Nephron (organoid): ENCODE results near the gene SPATS2.
"Not testable (repeated sequence)": the region's sequence is repeated elsewhere in the genome, so short reads cannot be mapped to it uniquely, and the experiment has no call there.

Experiments used
- H3K27ac Mint-ChIP-seq, 3 experiments: 2 replicates each; pipeline ENCODE4 v1.8.0; 2020; ENCODE audit warnings: mixed read lengths in 3 of 3, mild to moderate bottlenecking in 2 of 3, moderate library complexity in 1 of 3
- H3K27me3 Mint-ChIP-seq: 2 replicates; pipeline ENCODE4 v1.8.0; 2021; ENCODE audit warnings: low read depth, mild to moderate bottlenecking, moderate library complexity, mixed read lengths
- H3K36me3 Mint-ChIP-seq: 2 replicates; pipeline ENCODE4 v1.8.0; 2020; ENCODE audit warnings: low read depth, mixed read lengths
- H3K4me1 Mint-ChIP-seq: 2 replicates; pipeline ENCODE4 v1.8.0; 2020; ENCODE audit warnings: mixed read lengths
- H3K4me3 Mint-ChIP-seq, 3 experiments: 2 replicates each; pipeline ENCODE4 v1.8.0; 2020; ENCODE audit warnings: mild to moderate bottlenecking in 3 of 3, mixed read lengths in 3 of 3, moderate library complexity in 2 of 3
- H3K9me3 Mint-ChIP-seq: 2 replicates; pipeline ENCODE4 v1.8.0; 2020; ENCODE audit warnings: mixed read lengths
- CTCF ChIP-seq, 3 experiments: fragments of 200-600 bp; sonication (generic); IDR thresholded peaks; one replicate each; pipeline ENCODE4 v1.5.0; 2021; ENCODE audit warnings: antibody characterized with exemption in 3 of 3; ENCODE audit not compliant: unreplicated experiment in 3 of 3

SPATS2 gene

GRCh38 chr12:49375406-49375805 is 8.1 kb downstream of the SPATS2 start:
- H3K9me3 Mint-ChIP-seq, result no peaks in the 10 kb centered on the region
- H3K27ac Mint-ChIP-seq, result peak overlapping the region; percentile 10 to 71 (median 35)
- TF ChIP-seq CTCF (IDR thresholded peaks at IDR 0.05; ENCODE audit: unreplicated experiment in 3 of 3), result no peak
- peaks cover 24% of the 10 kb centered on the region for H3K4me1 Mint-ChIP-seq
- peaks cover 15% of the 10 kb centered on the region for H3K36me3 Mint-ChIP-seq
- H3K27me3 Mint-ChIP-seq, result no peaks in the 10 kb centered on the region
- H3K4me3 Mint-ChIP-seq, result no peak overlapping the region

GRCh38 chr12:49377386-49377785 is 10.1 kb downstream of the SPATS2 start:
- Mint-ChIP-seq H3K9me3 (no peaks in the 10 kb centered on the region), H3K4me1 (peaks cover 22% of the 10 kb centered on the region), H3K4me3 (no peak overlapping the region), H3K27me3 (no peaks in the 10 kb centered on the region), H3K36me3 (peaks cover 9% of the 10 kb centered on the region), H3K27ac (no peak overlapping the region)
- TF ChIP-seq CTCF (IDR thresholded peaks at IDR 0.05; ENCODE audit: unreplicated experiment in 3 of 3), result no peak

- not testable (repeated sequence) for H3K4me3 Mint-ChIP-seq, H3K27ac Mint-ChIP-seq, H3K27me3 Mint-ChIP-seq, H3K9me3 Mint-ChIP-seq
- H3K36me3 Mint-ChIP-seq, result peaks cover 11% of the 10 kb centered on the region
- H3K4me1 Mint-ChIP-seq, result peaks cover 13% of the 10 kb centered on the region
Observed at GRCh38 chr12:49380184-49380583, 12.9 kb downstream of the SPATS2 start.

GRCh38 chr12:49388682-49389386 is 21.6 kb downstream of the SPATS2 start:
- H3K27ac Mint-ChIP-seq, result no peak overlapping the region
- no peak for TF ChIP-seq CTCF (IDR thresholded peaks at IDR 0.05; ENCODE audit: unreplicated experiment in 3 of 3)
- H3K36me3 Mint-ChIP-seq, result peaks cover 26% of the 10 kb centered on the region
- peaks cover 3% of the 10 kb centered on the region for H3K27me3 Mint-ChIP-seq
- H3K9me3 Mint-ChIP-seq, result no peaks in the 10 kb centered on the region
- no peak overlapping the region for H3K4me3 Mint-ChIP-seq
- no peaks in the 10 kb centered on the region for H3K4me1 Mint-ChIP-seq

- Mint-ChIP-seq H3K4me1 (no peaks in the 10 kb centered on the region), H3K27ac (no peak overlapping the region), H3K9me3 (no peaks in the 10 kb centered on the region), H3K4me3 (no peak overlapping the region), H3K27me3 (peaks cover 3% of the 10 kb centered on the region), H3K36me3 (peaks cover 24% of the 10 kb centered on the region)
- no peak for TF ChIP-seq CTCF (IDR thresholded peaks at IDR 0.05; ENCODE audit: unreplicated experiment in 3 of 3)
Observed at GRCh38 chr12:49389387-49389703, 22.1 kb downstream of the SPATS2 start.

GRCh38 chr12:49397000-49397399 is 29.7 kb downstream of the SPATS2 start:
- Mint-ChIP-seq H3K36me3 (peaks cover 10% of the 10 kb centered on the region), H3K27me3 (no peaks in the 10 kb centered on the region), H3K4me3 (no peak overlapping the region), H3K9me3 (no peaks in the 10 kb centered on the region), H3K27ac (no peak overlapping the region), H3K4me1 (peaks cover 6% of the 10 kb centered on the region)
- no peak for TF ChIP-seq CTCF (IDR thresholded peaks at IDR 0.05; ENCODE audit: unreplicated experiment in 3 of 3)
